HEK293 (cell line): ENCODE measurements around the gene NOC2L.

Experiments used
- KLF8 ChIP-seq: fragments of 450-650 bp; formaldehyde crosslinking; IDR thresholded peaks from 2 replicates; pipeline ENCODE4 v1.5.1; 2016; ENCODE audit warnings: missing biosample characterization, missing genetic modification characterization
- ZBTB1 ChIP-seq: fragments of 450-650 bp; formaldehyde crosslinking; IDR thresholded peaks from 2 replicates; pipeline ENCODE4 v1.5.1; 2016; ENCODE audit warnings: missing biosample characterization, missing genetic modification characterization
- ZBTB21 ChIP-seq: fragments of 450-650 bp; formaldehyde crosslinking; IDR thresholded peaks from 2 replicates; pipeline ENCODE4 v1.5.1; 2017; ENCODE audit warnings: missing biosample characterization, missing genetic modification characterization
- ZFP3 ChIP-seq: fragments of 450-650 bp; formaldehyde crosslinking; IDR thresholded peaks from 2 replicates; pipeline ENCODE4 v1.5.1; 2016; ENCODE audit warnings: low read depth, missing biosample characterization, missing genetic modification characterization
- ZNF114 ChIP-seq: fragments of 450-650 bp; formaldehyde crosslinking; IDR thresholded peaks from 2 replicates; pipeline ENCODE4 v1.5.0; 2017; ENCODE audit warnings: missing biosample characterization, missing genetic modification characterization
- ZNF223 ChIP-seq: fragments of 450-650 bp; formaldehyde crosslinking; IDR thresholded peaks from 2 replicates; pipeline ENCODE4 v1.5.1; 2016; ENCODE audit warnings: missing biosample characterization, missing genetic modification characterization
- ZNF394 ChIP-seq: fragments of 450-650 bp; formaldehyde crosslinking; IDR thresholded peaks from 2 replicates; pipeline ENCODE4 v1.5.1; 2016; ENCODE audit warnings: missing biosample characterization, missing genetic modification characterization, mild to moderate bottlenecking, moderate library complexity, borderline replicate concordance
- ZNF501 ChIP-seq: fragments of 450-650 bp; formaldehyde crosslinking; IDR thresholded peaks from 2 replicates; pipeline ENCODE4 v1.5.1; 2016; ENCODE audit warnings: missing biosample characterization, missing genetic modification characterization
- ZNF521 ChIP-seq: fragments of 450-650 bp; formaldehyde crosslinking; IDR thresholded peaks from 2 replicates; pipeline ENCODE4 v1.5.1; 2017; ENCODE audit warnings: missing biosample characterization, mild to moderate bottlenecking, missing genetic modification characterization
- ZNF530 ChIP-seq: fragments of 450-650 bp; formaldehyde crosslinking; IDR thresholded peaks from 2 replicates; pipeline ENCODE4 v1.5.1; 2016; ENCODE audit warnings: low read depth, missing biosample characterization, missing genetic modification characterization
- ZNF76 ChIP-seq: fragments of 450-650 bp; formaldehyde crosslinking; IDR thresholded peaks from 2 replicates; pipeline ENCODE4; 2016; ENCODE audit warnings: low read depth, missing biosample characterization, missing genetic modification characterization, borderline replicate concordance
- ZNF830 ChIP-seq: fragments of 450-650 bp; IDR thresholded peaks from 2 replicates; pipeline ENCODE4 v1.5.0; 2018; ENCODE audit warnings: missing biosample characterization, missing genetic modification characterization, low read depth, mild to moderate bottlenecking, moderate library complexity
- TF ChIP-seq, protein P1 (sequence below): fragments of 450-650 bp; IDR thresholded peaks from 2 replicates; pipeline ENCODE4 v1.5.1; 2018; ENCODE audit warnings: missing biosample characterization, missing genetic modification characterization
- TF ChIP-seq, protein P2 (sequence below): fragments of 450-650 bp; formaldehyde crosslinking; IDR thresholded peaks from 2 replicates; pipeline ENCODE4 v1.5.1; 2016; ENCODE audit warnings: missing biosample characterization, missing genetic modification characterization, borderline replicate concordance
- TF ChIP-seq, protein P3 (sequence below): fragments of 450-650 bp; formaldehyde crosslinking; IDR thresholded peaks from 2 replicates; pipeline ENCODE4 v1.5.1; 2016; ENCODE audit warnings: missing biosample characterization, missing genetic modification characterization
- TF ChIP-seq, protein P4 (sequence below): fragments of 450-650 bp; formaldehyde crosslinking; IDR thresholded peaks from 2 replicates; pipeline ENCODE4 v1.5.1; 2016; ENCODE audit warnings: missing biosample characterization, missing genetic modification characterization
- TF ChIP-seq, protein P5 (sequence below): fragments of 450-650 bp; formaldehyde crosslinking; optimal IDR thresholded peaks from 2 replicates; pipeline ENCODE3; 2016; ENCODE audit warnings: missing biosample characterization, mild to moderate bottlenecking, missing genetic modification characterization

The NOC2L gene

DNA sequence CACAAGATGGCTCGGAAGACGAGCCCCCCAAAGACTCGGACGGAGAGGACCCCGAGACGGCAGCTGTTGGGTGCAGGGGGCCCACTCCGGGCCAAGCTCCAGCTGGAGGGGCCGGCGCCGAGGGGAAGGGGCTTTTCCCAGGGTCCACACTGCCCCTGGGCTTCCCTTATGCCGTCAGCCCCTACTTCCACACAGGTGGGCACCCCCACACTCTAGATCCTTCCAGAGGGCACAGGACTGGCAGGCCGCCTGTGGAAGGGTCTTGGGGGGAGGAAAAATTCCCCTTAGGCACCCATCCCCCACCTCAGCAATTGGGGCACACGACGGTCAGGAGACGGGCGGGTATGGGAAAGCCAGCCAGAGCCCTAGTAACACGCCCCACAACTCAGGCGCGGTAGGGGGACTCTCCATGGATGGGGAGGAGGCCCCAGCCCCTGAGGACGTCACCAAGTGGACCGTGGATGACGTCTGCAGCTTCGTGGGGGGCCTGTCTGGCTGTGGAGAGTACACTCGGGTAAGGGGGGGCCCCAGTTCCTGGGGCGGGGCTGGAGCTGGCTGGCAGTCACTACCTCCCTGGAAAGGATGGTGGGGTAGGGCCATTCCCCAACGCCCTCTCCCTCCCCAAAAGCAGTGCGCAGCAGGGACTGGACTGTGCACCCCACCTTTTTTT is 16.1 kb downstream of the NOC2L start (continued):
- TF ChIP-seq, protein P1, sequence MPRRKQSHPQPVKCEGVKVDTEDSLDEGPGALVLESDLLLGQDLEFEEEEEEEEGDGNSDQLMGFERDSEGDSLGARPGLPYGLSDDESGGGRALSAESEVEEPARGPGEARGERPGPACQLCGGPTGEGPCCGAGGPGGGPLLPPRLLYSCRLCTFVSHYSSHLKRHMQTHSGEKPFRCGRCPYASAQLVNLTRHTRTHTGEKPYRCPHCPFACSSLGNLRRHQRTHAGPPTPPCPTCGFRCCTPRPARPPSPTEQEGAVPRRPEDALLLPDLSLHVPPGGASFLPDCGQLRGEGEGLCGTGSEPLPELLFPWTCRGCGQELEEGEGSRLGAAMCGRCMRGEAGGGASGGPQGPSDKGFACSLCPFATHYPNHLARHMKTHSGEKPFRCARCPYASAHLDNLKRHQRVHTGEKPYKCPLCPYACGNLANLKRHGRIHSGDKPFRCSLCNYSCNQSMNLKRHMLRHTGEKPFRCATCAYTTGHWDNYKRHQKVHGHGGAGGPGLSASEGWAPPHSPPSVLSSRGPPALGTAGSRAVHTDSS (tag by site-specific recombination), result no peak
- TF ChIP-seq ZNF501 (tag by site-specific recombination) (peak; percentile 73), ZNF521 (tag by site-specific recombination) (no peak), ZNF76 (tag by site-specific recombination) (peak; percentile 51; the same call in 1 of the 2 replicates), ZNF394 (tag by site-specific recombination) (no peak), KLF8 (tag by site-specific recombination) (peak; percentile 99), ZFP3 (tag by site-specific recombination) (no peak), ZNF530 (tag by site-specific recombination) (no peak), ZBTB1 (tag by site-specific recombination) (no peak), ZBTB21 (tag by site-specific recombination) (peak; percentile 98), ZNF114 (tag by site-specific recombination) (no peak), ZNF830 (no peak), ZNF223 (tag by site-specific recombination) (no peak)
- TF ChIP-seq, protein P2, sequence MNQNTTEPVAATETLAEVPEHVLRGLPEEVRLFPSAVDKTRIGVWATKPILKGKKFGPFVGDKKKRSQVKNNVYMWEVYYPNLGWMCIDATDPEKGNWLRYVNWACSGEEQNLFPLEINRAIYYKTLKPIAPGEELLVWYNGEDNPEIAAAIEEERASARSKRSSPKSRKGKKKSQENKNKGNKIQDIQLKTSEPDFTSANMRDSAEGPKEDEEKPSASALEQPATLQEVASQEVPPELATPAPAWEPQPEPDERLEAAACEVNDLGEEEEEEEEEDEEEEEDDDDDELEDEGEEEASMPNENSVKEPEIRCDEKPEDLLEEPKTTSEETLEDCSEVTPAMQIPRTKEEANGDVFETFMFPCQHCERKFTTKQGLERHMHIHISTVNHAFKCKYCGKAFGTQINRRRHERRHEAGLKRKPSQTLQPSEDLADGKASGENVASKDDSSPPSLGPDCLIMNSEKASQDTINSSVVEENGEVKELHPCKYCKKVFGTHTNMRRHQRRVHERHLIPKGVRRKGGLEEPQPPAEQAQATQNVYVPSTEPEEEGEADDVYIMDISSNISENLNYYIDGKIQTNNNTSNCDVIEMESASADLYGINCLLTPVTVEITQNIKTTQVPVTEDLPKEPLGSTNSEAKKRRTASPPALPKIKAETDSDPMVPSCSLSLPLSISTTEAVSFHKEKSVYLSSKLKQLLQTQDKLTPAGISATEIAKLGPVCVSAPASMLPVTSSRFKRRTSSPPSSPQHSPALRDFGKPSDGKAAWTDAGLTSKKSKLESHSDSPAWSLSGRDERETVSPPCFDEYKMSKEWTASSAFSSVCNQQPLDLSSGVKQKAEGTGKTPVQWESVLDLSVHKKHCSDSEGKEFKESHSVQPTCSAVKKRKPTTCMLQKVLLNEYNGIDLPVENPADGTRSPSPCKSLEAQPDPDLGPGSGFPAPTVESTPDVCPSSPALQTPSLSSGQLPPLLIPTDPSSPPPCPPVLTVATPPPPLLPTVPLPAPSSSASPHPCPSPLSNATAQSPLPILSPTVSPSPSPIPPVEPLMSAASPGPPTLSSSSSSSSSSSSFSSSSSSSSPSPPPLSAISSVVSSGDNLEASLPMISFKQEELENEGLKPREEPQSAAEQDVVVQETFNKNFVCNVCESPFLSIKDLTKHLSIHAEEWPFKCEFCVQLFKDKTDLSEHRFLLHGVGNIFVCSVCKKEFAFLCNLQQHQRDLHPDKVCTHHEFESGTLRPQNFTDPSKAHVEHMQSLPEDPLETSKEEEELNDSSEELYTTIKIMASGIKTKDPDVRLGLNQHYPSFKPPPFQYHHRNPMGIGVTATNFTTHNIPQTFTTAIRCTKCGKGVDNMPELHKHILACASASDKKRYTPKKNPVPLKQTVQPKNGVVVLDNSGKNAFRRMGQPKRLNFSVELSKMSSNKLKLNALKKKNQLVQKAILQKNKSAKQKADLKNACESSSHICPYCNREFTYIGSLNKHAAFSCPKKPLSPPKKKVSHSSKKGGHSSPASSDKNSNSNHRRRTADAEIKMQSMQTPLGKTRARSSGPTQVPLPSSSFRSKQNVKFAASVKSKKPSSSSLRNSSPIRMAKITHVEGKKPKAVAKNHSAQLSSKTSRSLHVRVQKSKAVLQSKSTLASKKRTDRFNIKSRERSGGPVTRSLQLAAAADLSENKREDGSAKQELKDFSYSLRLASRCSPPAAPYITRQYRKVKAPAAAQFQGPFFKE (tag by site-specific recombination), result no peak
- TF ChIP-seq, protein P3, sequence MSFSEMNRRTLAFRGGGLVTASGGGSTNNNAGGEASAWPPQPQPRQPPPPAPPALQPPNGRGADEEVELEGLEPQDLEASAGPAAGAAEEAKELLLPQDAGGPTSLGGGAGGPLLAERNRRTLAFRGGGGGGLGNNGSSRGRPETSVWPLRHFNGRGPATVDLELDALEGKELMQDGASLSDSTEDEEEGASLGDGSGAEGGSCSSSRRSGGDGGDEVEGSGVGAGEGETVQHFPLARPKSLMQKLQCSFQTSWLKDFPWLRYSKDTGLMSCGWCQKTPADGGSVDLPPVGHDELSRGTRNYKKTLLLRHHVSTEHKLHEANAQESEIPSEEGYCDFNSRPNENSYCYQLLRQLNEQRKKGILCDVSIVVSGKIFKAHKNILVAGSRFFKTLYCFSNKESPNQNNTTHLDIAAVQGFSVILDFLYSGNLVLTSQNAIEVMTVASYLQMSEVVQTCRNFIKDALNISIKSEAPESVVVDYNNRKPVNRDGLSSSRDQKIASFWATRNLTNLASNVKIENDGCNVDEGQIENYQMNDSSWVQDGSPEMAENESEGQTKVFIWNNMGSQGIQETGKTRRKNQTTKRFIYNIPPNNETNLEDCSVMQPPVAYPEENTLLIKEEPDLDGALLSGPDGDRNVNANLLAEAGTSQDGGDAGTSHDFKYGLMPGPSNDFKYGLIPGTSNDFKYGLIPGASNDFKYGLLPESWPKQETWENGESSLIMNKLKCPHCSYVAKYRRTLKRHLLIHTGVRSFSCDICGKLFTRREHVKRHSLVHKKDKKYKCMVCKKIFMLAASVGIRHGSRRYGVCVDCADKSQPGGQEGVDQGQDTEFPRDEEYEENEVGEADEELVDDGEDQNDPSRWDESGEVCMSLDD (tag by site-specific recombination), result peak; percentile 89; the same call in 1 of the 2 replicates
- TF ChIP-seq, protein P4, sequence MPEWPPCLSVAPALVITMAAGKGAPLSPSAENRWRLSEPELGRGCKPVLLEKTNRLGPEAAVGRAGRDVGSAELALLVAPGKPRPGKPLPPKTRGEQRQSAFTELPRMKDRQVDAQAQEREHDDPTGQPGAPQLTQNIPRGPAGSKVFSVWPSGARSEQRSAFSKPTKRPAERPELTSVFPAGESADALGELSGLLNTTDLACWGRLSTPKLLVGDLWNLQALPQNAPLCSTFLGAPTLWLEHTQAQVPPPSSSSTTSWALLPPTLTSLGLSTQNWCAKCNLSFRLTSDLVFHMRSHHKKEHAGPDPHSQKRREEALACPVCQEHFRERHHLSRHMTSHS (tag by site-specific recombination), result no peak
- TF ChIP-seq, protein P5, sequence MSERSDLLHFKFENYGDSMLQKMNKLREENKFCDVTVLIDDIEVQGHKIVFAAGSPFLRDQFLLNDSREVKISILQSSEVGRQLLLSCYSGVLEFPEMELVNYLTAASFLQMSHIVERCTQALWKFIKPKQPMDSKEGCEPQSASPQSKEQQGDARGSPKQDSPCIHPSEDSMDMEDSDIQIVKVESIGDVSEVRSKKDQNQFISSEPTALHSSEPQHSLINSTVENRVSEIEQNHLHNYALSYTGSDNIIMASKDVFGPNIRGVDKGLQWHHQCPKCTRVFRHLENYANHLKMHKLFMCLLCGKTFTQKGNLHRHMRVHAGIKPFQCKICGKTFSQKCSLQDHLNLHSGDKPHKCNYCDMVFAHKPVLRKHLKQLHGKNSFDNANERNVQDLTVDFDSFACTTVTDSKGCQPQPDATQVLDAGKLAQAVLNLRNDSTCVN (tag by site-specific recombination), result no peak
